GM03348 (cell line): Measurements from ENCODE around the gene SLC1A3.
A peak's percentile ranks its signal among the peaks of the same experiment; 100 is the strongest.

ENCODE experiments used
- DNase-seq: peaks from one replicate; pipeline ENCODE4 v3.0.0; 2012; ENCODE audit warnings: low spot score

Gene SLC1A3

GRCh38 chr5:36658038-36658756, 51.8 kb downstream of the SLC1A3 start:
- peak; percentile 11 for DNase-seq

GRCh38 chr5:36659411-36659810, 53.0 kb downstream of the SLC1A3 start:
- DNase-seq: no peak

DNA sequence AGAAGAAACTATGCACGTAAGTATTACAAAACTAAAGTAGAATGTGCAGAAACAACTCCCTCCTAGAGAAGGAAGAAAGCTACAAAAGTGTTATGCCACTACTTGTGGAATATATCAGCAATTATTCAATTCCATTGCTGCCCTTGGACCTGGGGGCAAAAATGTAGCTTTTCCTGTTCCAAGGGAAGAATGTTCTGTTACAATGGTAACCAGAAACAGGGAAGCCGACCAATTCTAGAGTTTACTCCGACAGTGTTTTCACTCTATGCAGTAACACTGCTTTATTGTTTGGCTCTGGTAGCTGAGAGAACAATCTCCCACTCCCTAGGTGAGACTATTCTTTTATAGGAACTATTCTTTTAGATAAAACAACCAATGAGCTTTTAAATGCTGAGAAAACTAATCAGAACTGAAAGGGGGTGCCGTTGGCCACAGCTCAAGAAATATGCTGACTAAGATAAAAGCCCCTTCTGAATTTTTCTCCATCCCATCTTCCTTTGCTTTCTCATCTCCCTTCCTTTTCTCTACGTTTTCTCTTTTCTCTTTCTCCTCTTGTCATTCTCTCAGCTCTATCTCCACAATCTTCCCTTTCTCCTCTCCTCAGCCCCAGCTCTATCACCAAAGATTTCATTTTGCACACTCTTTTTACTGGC, 54.1 kb downstream of the SLC1A3 start:
- no peak for DNase-seq

DNA sequence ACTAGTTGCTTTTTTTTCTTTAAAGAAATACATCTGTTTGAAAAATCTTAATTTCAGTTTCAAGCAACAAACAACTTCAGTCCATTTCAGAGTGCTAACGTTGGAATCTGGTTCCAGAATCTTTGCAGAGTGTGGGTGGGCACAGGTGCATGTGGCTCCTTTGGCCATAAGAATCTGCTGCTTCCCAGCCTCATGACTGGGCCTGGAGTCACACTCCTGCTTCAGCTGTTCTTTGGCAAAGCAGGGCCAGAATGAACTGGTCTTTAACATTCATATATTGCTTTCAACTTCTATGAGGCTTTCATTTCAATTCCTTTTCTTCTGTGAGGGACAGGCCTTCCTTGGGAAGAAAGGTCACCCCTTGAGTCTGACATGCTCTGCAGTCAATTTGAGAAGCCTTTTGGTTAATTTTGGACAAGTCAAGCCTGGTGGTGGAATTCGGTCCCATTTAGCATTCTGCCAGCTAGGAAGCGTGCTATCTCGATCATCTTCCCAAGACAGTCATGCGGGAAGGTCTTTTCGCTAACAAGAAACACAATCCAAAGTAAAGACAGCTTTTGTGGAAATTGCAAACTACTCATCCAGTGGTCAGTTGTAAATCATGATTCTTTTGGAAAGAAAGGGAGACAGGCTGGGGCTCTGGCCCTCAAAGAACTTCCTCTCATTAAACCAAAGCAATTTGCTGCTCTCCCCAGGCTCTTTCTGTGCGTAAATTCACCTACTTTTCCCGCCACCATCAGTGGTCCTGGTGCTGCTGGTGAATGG, 55.2 kb downstream of the SLC1A3 start:
- peak; percentile 11 for DNase-seq

- DNase-seq: peak; percentile 34
Measured at GRCh38 chr5:36662291-36662851, 56.0 kb downstream of the SLC1A3 start.

- no peak for DNase-seq
Measured at GRCh38 chr5:36664766-36665165, 58.4 kb downstream of the SLC1A3 start.

DNA sequence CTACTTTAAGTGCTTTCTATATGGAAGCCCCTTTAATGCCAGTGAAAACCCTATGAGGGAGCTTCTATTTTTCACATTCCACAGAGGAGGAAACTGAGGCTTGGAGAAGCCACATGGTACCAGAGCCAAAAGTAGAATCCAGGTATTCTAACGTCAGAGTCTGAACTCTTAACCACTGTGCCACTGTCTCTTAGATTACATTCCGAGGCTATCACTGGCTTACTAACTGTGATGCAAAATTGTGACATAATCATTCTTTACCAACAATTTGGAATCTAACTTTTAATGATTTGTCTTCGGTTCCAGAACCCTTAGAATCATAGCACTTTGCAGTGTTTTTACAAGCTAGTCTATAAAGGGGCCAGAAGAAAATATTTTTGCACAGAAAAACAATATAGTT, 59.2 kb downstream of the SLC1A3 start:
- no peak for DNase-seq

DNA sequence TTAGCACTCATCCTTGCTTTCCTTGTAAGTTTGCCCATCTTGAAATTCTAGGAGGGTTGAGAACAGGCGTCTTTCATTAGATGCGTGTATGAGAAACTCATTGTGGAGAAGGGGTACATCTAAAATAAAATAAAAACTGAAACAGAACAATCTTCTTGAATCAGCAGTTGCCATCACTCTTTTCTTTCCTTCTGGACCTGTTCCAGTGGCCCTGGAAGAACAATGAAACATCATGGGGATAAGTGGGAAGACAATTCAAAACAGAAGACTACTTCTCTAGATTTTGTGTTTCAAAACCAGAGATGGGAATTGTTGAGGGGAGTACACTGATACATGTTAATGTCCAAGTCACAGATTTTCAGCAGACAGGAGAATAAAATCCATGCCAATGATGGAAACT, 59.9 kb downstream of the SLC1A3 start:
- no peak for DNase-seq

- no peak for DNase-seq
Measured at GRCh38 chr5:36666986-36667385, 60.6 kb downstream of the SLC1A3 start.

GRCh38 chr5:36667824-36668223, 61.4 kb downstream of the SLC1A3 start:
- no peak for DNase-seq

DNA sequence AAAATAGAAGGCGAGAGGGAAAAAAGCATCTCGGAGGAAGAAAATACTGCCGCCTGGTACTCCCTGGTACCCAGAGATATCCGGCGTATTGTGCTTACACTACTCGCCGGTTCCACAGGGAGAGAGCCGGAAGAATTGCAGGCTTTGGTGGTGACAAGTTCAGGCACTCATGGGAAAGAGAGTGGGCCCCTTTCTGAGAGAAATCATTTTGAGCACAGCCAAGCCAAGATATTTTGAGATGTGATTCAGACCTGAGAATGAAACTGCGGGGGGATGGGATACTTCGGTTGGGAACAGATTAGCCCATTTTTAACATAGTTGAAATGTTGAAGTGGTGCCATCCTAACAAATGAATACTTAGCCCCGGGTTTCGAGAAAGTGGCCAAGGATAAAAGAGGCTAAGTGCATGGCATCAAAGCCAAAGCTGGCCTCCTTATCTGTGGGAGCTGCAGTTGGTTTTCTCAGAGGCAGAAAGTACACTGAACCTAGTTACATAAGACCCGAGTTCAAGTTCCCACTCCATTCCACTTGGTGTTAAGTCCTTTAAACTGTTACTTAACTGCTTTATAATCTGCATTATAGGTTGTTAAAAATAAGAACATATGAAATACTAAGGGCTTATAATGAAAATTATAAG, 62.7 kb downstream of the SLC1A3 start:
- DNase-seq: no peak

DNA sequence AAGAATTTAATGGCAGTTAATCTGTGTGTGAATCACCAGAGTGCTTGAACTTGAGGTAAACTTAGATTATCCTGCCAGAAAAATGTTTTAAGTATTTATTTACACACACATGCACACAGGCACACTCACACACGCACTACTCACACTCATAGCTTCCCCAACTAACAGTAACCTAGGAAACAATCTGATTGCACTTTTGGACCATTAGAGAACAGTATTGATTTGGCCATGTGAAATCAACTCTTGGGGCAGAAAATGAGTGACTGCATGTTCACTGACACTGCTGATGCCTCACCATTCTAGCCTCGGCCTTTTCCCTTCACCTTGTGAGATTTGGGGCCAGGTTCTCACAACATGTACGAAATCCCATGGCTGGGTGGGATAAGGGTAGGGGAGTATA, 64.1 kb downstream of the SLC1A3 start:
- DNase-seq: no peak

GRCh38 chr5:36675282-36675681, 68.9 kb downstream of the SLC1A3 start:
- DNase-seq: no peak

- no peak for DNase-seq
Measured at GRCh38 chr5:36679221-36679989, 73.0 kb downstream of the SLC1A3 start.

DNA sequence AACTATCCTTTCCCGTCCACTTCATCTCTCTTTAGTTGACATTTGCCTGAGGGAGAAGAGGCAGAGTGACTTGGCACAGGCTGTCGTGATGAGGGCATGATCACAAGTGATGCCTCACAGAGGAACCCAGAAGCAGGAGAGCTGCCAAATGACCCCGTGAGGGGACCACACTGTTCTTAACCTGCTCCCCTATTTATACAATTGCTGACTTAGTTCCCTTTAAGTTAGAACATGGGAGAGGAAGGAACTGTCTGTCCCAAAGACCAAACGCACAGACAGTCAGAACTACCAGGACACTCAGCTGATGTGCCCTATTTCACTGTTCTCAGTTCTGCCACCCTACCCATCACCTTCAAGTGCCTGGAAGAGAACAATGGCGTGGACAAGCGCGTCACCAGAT, 73.7 kb downstream of the SLC1A3 start:
- no peak for DNase-seq

- DNase-seq: no peak
Measured at GRCh38 chr5:36681711-36682110, 75.3 kb downstream of the SLC1A3 start.

DNA sequence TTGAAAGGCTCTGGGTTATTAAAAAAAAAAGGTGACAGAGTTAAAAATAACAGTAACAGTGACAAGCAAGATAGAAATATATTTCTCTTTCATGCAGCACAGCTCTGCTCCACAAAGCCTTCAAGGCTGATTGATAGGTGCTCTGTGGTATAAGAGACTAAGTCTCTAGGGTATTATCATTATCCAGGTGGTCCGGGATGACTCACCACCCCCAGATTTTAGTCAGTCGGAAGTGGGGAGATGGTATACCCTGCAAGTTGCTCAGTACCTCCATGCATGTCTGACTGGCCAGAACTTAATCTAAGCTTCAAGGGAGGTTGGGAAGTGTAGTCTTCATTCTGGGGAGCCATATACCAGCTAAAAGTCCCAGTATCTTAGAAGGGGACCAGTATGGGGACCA, 76.1 kb downstream of the SLC1A3 start:
- no peak for DNase-seq

DNA sequence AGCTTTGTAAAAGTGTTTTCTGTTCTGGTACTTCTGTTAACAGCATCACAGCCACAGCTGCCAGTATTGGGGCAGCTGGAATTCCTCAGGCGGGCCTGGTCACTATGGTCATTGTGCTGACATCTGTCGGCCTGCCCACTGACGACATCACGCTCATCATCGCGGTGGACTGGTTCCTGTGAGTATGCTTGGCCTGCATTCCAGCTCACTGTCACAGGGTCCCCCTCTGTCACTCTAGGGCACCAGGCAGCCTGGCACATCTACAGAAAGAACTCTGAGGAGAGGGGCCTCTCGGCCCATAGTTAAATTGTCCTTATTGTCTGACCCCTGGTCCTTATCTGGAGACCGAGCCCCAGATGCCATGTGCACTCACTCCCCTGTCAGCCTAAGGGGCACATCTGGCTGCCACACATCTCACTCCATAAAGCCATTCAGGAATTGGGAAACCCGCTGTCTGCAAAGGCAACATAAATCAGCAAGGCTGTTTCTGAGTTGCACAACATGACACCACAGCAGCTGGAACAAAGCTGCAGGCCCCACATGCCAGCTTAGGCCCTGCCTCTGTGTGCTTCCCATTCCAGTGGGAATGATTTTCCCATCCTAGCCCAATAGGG, 77.5 kb downstream of the SLC1A3 start:
- peak; percentile 86 for DNase-seq

DNA sequence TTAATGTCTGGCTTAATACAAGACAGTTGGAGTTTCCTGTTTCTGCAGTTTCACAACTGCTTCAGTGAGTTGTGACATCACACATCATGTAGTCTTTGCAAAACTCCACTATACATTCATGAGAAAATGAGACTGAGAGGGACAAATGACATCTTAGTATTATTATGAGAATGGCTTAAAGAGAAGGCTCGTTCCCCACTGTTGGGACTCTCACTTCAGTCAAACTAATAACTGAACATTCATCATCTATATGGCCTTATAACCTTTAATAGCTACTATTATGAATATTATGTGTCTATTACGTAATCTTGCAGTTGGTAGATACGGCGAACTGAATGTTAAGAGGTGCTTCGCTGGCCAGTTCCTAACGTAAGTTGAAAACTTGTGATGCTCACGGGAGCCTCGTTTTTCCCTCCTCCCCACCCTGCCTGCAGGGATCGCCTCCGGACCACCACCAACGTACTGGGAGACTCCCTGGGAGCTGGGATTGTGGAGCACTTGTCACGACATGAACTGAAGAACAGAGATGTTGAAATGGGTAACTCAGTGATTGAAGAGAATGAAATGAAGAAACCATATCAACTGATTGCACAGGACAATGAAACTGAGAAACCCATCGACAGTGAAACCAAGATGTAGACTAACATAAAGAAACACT, 79.4 kb downstream of the SLC1A3 start:
- no peak for DNase-seq

DNA sequence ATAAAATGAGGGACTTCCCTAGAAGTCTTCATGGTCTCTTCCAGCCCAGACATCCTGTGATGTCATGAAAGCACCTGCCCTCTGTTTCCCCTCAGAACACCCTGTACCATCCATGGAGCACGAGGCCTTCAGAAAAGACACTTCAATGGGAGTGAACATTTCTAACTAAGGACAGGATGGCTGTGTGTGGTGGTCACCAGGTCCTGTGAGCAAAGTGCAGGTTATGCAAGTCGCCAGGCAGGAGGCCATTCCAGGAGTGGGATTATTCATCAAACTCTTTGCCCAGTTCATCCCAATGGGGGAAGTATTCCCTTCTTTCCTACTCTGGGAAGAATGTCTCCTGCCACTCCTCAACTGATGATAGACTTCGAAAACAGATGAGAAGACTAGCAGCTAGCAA, 80.5 kb downstream of the SLC1A3 start:
- DNase-seq: no peak

DNA sequence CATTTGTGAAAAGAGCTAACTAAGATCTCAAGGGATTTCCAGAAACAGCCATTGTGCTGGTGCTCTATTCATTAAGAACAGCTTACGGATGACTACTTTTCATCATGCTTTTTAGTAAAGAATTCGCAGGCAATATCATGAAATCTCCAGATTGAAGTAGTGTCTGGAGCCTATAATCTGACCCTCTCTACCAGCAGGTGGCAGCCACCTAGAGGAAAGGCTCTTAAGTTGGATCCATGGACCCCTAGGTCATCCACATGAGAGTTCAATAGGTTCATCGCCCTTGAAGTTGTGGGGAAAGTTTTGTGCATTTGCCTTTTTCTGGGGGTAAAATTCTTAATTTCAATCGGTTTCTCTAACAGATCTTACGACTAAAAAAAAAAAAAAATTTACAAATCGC, 82.3 kb downstream of the SLC1A3 start:
- no peak for DNase-seq
